Epithelial cell of proximal tubule (primary cell): ENCODE results near the gene NTSR2. TPM values are rescaled to one million over a fixed set of nuclear protein-coding genes. Genes with fewer than 3 reads are reported as not detected.

ENCODE experiments used
- DNase-seq: peaks from one replicate; pipeline ENCODE4 v3.0.0-alpha.2; 2011; ENCODE audit warnings: low read depth
- H3K4me3 ChIP-seq: 2 replicates; pipeline ENCODE4 v1.5.1; 2011; ENCODE audit warnings: low read depth, mild to moderate bottlenecking, low read length
- CTCF ChIP-seq: conservative IDR thresholded peaks from 2 replicates; pipeline ENCODE4 v1.5.1; 2012; ENCODE audit warnings: low read depth, mild to moderate bottlenecking, low read length
- total RNA-seq: library from RNA; depleted of rRNA; stranded (reverse); fragments of >200 nt; gene quantifications from 2 replicates; pipeline ENCODE4 v1.2.3, GENCODE V29; 2015

NTSR2 gene
- total RNA-seq = not detected in 2 replicates

GRCh38 chr2:11669454-11670291, at the start of gene NTSR2:
TSS of gene NTSR2 (minus strand) at chr2:11670195. CDS start at chr2:11670129, 66 bp downstream.
- no peak for TF ChIP-seq CTCF
- no peak for DNase-seq

GRCh38 chr2:11719230-11719977, 49.4 kb upstream of the NTSR2 start:
- no peak for TF ChIP-seq CTCF
- no peak for DNase-seq
- no peak overlapping the region for H3K4me3 ChIP-seq

More at GRCh38 chr2:11669454-11670291, at the start of gene NTSR2:
- peak within 1 kb of the TSS; percentile 4 for H3K4me3 ChIP-seq

GRCh38 chr2:11718606-11719005, 48.6 kb upstream of the NTSR2 start:
- no peak overlapping the region for H3K4me3 ChIP-seq
- no peak for TF ChIP-seq CTCF
- no peak for DNase-seq

- DNase-seq = no peak
- no peak for TF ChIP-seq CTCF
- H3K4me3 ChIP-seq = no peak overlapping the region
Measured at GRCh38 chr2:11717623-11718022, 47.6 kb upstream of the NTSR2 start.

GRCh38 chr2:11716689-11717321, 46.8 kb upstream of the NTSR2 start:
- no peak for TF ChIP-seq CTCF
- DNase-seq = no peak
- no peak overlapping the region for H3K4me3 ChIP-seq

GRCh38 chr2:11715987-11716652, 46.1 kb upstream of the NTSR2 start:
- TF ChIP-seq CTCF = no peak
- H3K4me3 ChIP-seq = no peak overlapping the region
- no peak for DNase-seq
